Measurements from ENCODE around the gene NOP56.

DNA sequence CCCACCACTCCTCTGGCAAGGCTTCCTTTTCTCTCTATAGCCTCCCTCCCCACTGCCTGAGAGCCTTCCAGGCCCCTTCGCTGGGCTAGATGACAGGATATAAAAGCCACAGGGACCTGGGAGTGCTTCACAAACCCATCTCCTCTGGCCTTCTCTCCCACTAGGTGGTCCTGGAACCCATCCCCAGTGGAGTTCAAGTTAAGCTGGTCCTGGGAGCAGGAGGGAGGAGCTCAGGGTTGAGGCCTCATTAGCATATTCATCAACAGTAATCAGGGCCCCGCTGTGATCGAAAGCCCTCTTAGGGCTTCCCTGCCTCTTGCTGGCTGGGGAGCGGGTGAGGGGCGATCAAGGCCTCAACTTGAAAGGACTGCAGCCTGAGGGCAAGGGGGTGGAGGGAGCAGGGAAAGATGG, 49.2 kb downstream of the NOP56 start:
- TF ChIP-seq, protein P1, sequence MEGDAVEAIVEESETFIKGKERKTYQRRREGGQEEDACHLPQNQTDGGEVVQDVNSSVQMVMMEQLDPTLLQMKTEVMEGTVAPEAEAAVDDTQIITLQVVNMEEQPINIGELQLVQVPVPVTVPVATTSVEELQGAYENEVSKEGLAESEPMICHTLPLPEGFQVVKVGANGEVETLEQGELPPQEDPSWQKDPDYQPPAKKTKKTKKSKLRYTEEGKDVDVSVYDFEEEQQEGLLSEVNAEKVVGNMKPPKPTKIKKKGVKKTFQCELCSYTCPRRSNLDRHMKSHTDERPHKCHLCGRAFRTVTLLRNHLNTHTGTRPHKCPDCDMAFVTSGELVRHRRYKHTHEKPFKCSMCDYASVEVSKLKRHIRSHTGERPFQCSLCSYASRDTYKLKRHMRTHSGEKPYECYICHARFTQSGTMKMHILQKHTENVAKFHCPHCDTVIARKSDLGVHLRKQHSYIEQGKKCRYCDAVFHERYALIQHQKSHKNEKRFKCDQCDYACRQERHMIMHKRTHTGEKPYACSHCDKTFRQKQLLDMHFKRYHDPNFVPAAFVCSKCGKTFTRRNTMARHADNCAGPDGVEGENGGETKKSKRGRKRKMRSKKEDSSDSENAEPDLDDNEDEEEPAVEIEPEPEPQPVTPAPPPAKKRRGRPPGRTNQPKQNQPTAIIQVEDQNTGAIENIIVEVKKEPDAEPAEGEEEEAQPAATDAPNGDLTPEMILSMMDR (IDR thresholded peaks at IDR 0.05): no peak
- TF ChIP-seq POLR2A (IDR thresholded peaks at IDR 0.05): no peak
